Brain pericyte (primary cell): Measurements from ENCODE around the gene PANK4.

Experiments
- DNase-seq: peaks from one replicate; pipeline ENCODE4 v3.0.0-alpha.2; 2012; ENCODE audit warnings: low read depth, low spot score

PANK4 gene

GRCh38 chr1:2497891-2498290 lies 28.5 kb downstream of the PANK4 start:
- no peak for DNase-seq

GRCh38 chr1:2496746-2497145 lies 29.6 kb downstream of the PANK4 start:
- no peak for DNase-seq

- no peak for DNase-seq
Measured at GRCh38 chr1:2496087-2496622, 30.2 kb downstream of the PANK4 start.

- no peak for DNase-seq
Measured at GRCh38 chr1:2495546-2495945, 30.9 kb downstream of the PANK4 start.

GRCh38 chr1:2495026-2495425 lies 31.4 kb downstream of the PANK4 start:
- DNase-seq = no peak

- DNase-seq = no peak
Measured at GRCh38 chr1:2494323-2494693, 32.1 kb downstream of the PANK4 start.

GRCh38 chr1:2493691-2494322 lies 32.6 kb downstream of the PANK4 start:
- no peak for DNase-seq

GRCh38 chr1:2493218-2493617 lies 33.2 kb downstream of the PANK4 start:
- no peak for DNase-seq

- DNase-seq = no peak
Measured at GRCh38 chr1:2492091-2492490, 34.3 kb downstream of the PANK4 start.

- DNase-seq = no peak
Measured at GRCh38 chr1:2489615-2490014, 36.8 kb downstream of the PANK4 start.

- DNase-seq = no peak
Measured at GRCh38 chr1:2488688-2489087, 37.7 kb downstream of the PANK4 start.

GRCh38 chr1:2486558-2486957 lies 39.8 kb downstream of the PANK4 start:
- DNase-seq = no peak

GRCh38 chr1:2486041-2486440 lies 40.4 kb downstream of the PANK4 start:
- DNase-seq = no peak

GRCh38 chr1:2483970-2484369 lies 42.4 kb downstream of the PANK4 start:
- DNase-seq = no peak

GRCh38 chr1:2483026-2483425 lies 43.4 kb downstream of the PANK4 start:
- no peak for DNase-seq

GRCh38 chr1:2482588-2482987 lies 43.8 kb downstream of the PANK4 start:
- DNase-seq = no peak

- no peak for DNase-seq
Measured at GRCh38 chr1:2481885-2482284, 44.5 kb downstream of the PANK4 start.

- no peak for DNase-seq
Measured at GRCh38 chr1:2480986-2481364, 45.4 kb downstream of the PANK4 start.

- no peak for DNase-seq
Measured at GRCh38 chr1:2480236-2480985, 46.0 kb downstream of the PANK4 start.

GRCh38 chr1:2479618-2480017 lies 46.8 kb downstream of the PANK4 start:
- DNase-seq = no peak

GRCh38 chr1:2479186-2479585 lies 47.2 kb downstream of the PANK4 start:
- no peak for DNase-seq

GRCh38 chr1:2477791-2478499 lies 48.5 kb downstream of the PANK4 start:
- DNase-seq = no peak

GRCh38 chr1:2477309-2477708 lies 49.1 kb downstream of the PANK4 start:
- DNase-seq = no peak
